Panc1 (cell line): Measurements from ENCODE around the gene HIPK3. TPM values are rescaled to one million over a fixed set of nuclear protein-coding genes. Genes with fewer than 3 reads are reported as not detected.

Experiments used
- ATAC-seq: fragments of 200-7000 bp; cut with Tn5 transposase; 2 replicates; pipeline ENCODE4 v1.9.1; 2020; ENCODE audit warnings: mild to moderate bottlenecking, moderate library complexity
- BruUV-seq: library from RNA; stranded (reverse); fragments of 400-500 nt; replicated peaks from 2 replicates; lab custom pipeline; 2021; lab: Mats Ljungman, UMichigan
- CTCF ChIA-PET: fragments of 300-600 bp; sonication (Branson Sonifier 250); formaldehyde crosslinking; loops from one replicate; lab custom pipeline; 2022; ENCODE audit warnings: antibody characterized with exemption; lab: Charles Lee
- POLR2A ChIA-PET: fragments of 300-600 bp; sonication (Branson Sonifier 250); formaldehyde crosslinking; loops from one replicate; lab custom pipeline; 2022; ENCODE audit warnings: antibody characterized with exemption; lab: Charles Lee
- DNase-seq: peaks from one replicate; pipeline ENCODE4 v3.0.0-alpha.2; 2010; ENCODE audit warnings: low read depth, low spot score
- H3K27ac ChIP-seq: 2 replicates; pipeline ENCODE4 v1.5.1; 2011; ENCODE audit warnings: mild to moderate bottlenecking, low read length, inconsistent platforms
- H3K27me3 ChIP-seq: fragments of 200-500 bp; sonication (Bioruptor generic); 2 replicates; pipeline ENCODE4 v1.6.0; 2014; ENCODE audit warnings: low read length, inconsistent platforms; ENCODE audit not compliant: control insufficient read depth, insufficient read depth
- H3K36me3 ChIP-seq: fragments of 200-500 bp; sonication (Bioruptor generic); 2 replicates; pipeline ENCODE4 v1.5.1; 2014; ENCODE audit warnings: inconsistent platforms, mild to moderate bottlenecking, low read length, moderate library complexity; ENCODE audit not compliant: control insufficient read depth, insufficient read depth
- H3K4me1 ChIP-seq: 2 replicates; pipeline ENCODE4 v1.5.1; 2011; ENCODE audit warnings: inconsistent platforms, mild to moderate bottlenecking, low read length, moderate library complexity; ENCODE audit not compliant: control insufficient read depth, insufficient read depth
- H3K4me3 ChIP-seq, 2 experiments: 2 replicates each; pipeline ENCODE4 v1.5.1; 2011 to 2012; ENCODE audit warnings: low read depth in 2 of 2, low read length in 2 of 2, mild to moderate bottlenecking in 2 of 2, inconsistent platforms in 1 of 2, moderate library complexity in 1 of 2
- H3K9me3 ChIP-seq: fragments of 200-500 bp; sonication (Bioruptor generic); 2 replicates; pipeline ENCODE4 v1.5.1; 2014; ENCODE audit warnings: low read depth, mild to moderate bottlenecking, inconsistent platforms, low read length, moderate library complexity; ENCODE audit not compliant: control insufficient read depth, insufficient read depth
- POLR2AphosphoS5 ChIP-seq: IDR thresholded peaks from 2 replicates; pipeline ENCODE4 v1.6.1; 2012; ENCODE audit warnings: mild to moderate bottlenecking, low read depth, low read length, moderate library complexity
- SIN3A ChIP-seq: IDR thresholded peaks from 2 replicates; pipeline ENCODE4 v1.6.1; 2012; ENCODE audit warnings: low read depth, mild to moderate bottlenecking, low read length, moderate library complexity, borderline replicate concordance; ENCODE audit not compliant: insufficient read depth
- TCF7L2 ChIP-seq: IDR thresholded peaks from 2 replicates; pipeline ENCODE4 v1.6.1; 2011; ENCODE audit warnings: mild to moderate bottlenecking, low read depth, low read length, inconsistent platforms
- in situ Hi-C: cut with HindIII; loops from 2 replicates; pipeline ENCODE4 v1.10.0; 2016; ENCODE audit warnings: low sequenced_read_pairs, low pct_unique_long_range_greater_than_20kb
- intact Hi-C: fragments of 100-400 bp; cut with micrococcal nuclease; formaldehyde crosslinking; loops from one replicate; pipeline ENCODE4 v1.10.0; 2022; ENCODE audit not compliant: unreplicated experiment
- total RNA-seq: library from RNA; stranded (reverse); gene quantifications from one replicate; pipeline ENCODE4 v1.2.1, GENCODE V29; 2021; ENCODE audit not compliant: unreplicated experiment
- TF ChIP-seq, protein P1 (sequence below): fragments of 450-650 bp; IDR thresholded peaks from 2 replicates; pipeline ENCODE4 v1.5.1; 2017; ENCODE audit warnings: mild to moderate bottlenecking
- TF ChIP-seq, protein P2 (sequence below), 2 experiments: IDR thresholded peaks; 2 replicates each; pipeline ENCODE4 v1.6.1; 2011 to 2012; ENCODE audit warnings: low read depth in 2 of 2, control low read depth in 1 of 2, low read length in 1 of 2, mild to moderate bottlenecking in 1 of 2, moderate library complexity in 1 of 2; ENCODE audit not compliant: insufficient read depth in 1 of 2

The HIPK3 gene
- total RNA-seq, 1 experiment from 2014 or later, result 72.2 TPM

DNA sequence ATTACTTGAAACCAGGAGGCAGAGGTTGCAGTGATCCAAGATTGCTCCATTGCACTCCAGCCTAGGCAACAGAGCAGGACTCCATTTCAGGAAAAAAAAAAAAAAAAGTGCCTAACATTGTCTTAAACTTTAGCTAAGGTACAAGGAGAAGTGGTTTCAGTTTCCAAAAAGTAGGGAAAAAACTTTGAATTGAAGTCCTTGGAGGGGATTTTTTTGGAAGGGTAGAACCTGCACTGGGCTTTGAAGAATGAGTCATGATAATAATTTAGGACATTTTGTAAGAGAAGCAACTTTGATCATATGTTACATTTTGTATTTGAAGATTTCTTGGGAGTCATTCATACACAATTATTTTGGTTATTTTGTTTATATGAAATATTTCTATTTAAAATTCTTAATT lies 31.8 kb upstream of the HIPK3 start:
- CTCF ChIA-PET, result no interaction called here
- POLR2A ChIA-PET, result no interaction called here
- Histone ChIP-seq H3K27ac (no peak overlapping the region), H3K9me3 (no peaks in the 10 kb centered on the region), H3K36me3 (no peaks in the 10 kb centered on the region), H3K4me1 (no peaks in the 10 kb centered on the region), H3K4me3 (no peak overlapping the region), H3K27me3 (no peaks in the 10 kb centered on the region)
- no TSS peak for BruUV-seq
- intact Hi-C loops (no loop called here), in situ Hi-C loops (no loop called here)
- TF ChIP-seq POLR2AphosphoS5 (no peak), TCF7L2 (no peak), SIN3A (no peak)
- TF ChIP-seq, protein P1, sequence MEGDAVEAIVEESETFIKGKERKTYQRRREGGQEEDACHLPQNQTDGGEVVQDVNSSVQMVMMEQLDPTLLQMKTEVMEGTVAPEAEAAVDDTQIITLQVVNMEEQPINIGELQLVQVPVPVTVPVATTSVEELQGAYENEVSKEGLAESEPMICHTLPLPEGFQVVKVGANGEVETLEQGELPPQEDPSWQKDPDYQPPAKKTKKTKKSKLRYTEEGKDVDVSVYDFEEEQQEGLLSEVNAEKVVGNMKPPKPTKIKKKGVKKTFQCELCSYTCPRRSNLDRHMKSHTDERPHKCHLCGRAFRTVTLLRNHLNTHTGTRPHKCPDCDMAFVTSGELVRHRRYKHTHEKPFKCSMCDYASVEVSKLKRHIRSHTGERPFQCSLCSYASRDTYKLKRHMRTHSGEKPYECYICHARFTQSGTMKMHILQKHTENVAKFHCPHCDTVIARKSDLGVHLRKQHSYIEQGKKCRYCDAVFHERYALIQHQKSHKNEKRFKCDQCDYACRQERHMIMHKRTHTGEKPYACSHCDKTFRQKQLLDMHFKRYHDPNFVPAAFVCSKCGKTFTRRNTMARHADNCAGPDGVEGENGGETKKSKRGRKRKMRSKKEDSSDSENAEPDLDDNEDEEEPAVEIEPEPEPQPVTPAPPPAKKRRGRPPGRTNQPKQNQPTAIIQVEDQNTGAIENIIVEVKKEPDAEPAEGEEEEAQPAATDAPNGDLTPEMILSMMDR, result no peak
- TF ChIP-seq, protein P2, sequence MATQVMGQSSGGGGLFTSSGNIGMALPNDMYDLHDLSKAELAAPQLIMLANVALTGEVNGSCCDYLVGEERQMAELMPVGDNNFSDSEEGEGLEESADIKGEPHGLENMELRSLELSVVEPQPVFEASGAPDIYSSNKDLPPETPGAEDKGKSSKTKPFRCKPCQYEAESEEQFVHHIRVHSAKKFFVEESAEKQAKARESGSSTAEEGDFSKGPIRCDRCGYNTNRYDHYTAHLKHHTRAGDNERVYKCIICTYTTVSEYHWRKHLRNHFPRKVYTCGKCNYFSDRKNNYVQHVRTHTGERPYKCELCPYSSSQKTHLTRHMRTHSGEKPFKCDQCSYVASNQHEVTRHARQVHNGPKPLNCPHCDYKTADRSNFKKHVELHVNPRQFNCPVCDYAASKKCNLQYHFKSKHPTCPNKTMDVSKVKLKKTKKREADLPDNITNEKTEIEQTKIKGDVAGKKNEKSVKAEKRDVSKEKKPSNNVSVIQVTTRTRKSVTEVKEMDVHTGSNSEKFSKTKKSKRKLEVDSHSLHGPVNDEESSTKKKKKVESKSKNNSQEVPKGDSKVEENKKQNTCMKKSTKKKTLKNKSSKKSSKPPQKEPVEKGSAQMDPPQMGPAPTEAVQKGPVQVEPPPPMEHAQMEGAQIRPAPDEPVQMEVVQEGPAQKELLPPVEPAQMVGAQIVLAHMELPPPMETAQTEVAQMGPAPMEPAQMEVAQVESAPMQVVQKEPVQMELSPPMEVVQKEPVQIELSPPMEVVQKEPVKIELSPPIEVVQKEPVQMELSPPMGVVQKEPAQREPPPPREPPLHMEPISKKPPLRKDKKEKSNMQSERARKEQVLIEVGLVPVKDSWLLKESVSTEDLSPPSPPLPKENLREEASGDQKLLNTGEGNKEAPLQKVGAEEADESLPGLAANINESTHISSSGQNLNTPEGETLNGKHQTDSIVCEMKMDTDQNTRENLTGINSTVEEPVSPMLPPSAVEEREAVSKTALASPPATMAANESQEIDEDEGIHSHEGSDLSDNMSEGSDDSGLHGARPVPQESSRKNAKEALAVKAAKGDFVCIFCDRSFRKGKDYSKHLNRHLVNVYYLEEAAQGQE (IDR thresholded peaks at IDR 0.05; ENCODE audit: insufficient read depth in 1 of 2, low read depth in 2 of 2, low read length in 1 of 2), result no peak
- ATAC-seq, result no peak
- no peak for DNase-seq

DNA sequence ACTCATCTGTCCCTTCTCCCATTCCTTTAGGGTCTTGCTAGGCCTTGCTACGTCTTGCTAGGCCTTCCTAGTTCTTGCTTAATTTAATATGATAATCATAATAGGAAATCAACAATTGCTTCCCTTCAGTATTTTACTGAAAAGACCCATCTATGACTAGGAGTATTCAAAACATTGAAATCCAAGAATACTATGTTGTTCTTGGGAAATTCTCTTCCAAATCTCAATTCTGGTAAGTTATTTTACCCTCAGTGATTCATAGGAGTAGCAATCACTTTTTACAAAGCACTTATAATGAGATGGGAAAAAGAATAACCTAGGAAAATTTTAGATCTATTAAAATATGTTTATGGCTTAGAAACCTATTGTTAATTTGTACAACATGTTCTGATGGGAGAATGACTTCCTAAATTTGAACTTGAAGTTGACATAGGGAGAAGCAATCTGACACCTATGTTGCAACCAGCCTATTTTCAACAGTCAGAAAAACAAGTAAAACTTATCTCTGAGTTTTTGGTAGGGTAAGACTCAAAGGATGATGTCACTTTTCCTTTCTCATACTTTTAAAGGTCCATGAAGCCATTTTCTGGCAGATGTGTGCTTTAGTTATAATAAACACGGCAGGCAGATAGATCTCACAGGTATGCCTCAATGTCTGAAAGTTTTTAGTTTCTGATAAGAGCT lies 29.5 kb upstream of the HIPK3 start:
- POLR2A ChIA-PET, result no interaction called here
- Histone ChIP-seq H3K27me3 (no peaks in the 10 kb centered on the region), H3K27ac (no peak overlapping the region), H3K9me3 (no peaks in the 10 kb centered on the region), H3K4me3 (no peak overlapping the region), H3K4me1 (no peaks in the 10 kb centered on the region), H3K36me3 (no peaks in the 10 kb centered on the region)
- no peak for DNase-seq
- no TSS peak for BruUV-seq
- intact Hi-C loops (no loop called here), in situ Hi-C loops (no loop called here)
- no peak for TF ChIP-seq SIN3A
- TF ChIP-seq POLR2AphosphoS5, result no peak
- TF ChIP-seq, protein P2 (IDR thresholded peaks at IDR 0.05; ENCODE audit: insufficient read depth in 1 of 2, low read depth in 2 of 2, low read length in 1 of 2), result no peak
- TF ChIP-seq, protein P1, result no peak
- TF ChIP-seq TCF7L2, result no peak
- ATAC-seq, result no peak
- CTCF ChIA-PET, result no interaction called here
